Brain microvascular endothelial cell (primary cell): Measurements from ENCODE around the gene TNS2.
"Not testable (repeated sequence)": the region's sequence is repeated elsewhere in the genome, so short reads cannot be mapped to it uniquely, and the experiment has no call there.

ENCODE experiments used
- DNase-seq: peaks from one replicate; pipeline ENCODE4 v3.0.0-alpha.2; 2020
- H3K27ac ChIP-seq: fragments of 250-450 bp; sonication (Bioruptor Pico); 2 replicates; pipeline ENCODE4 v1.5.1; 2020; ENCODE audit warnings: mild to moderate bottlenecking, moderate library complexity
- H3K27me3 ChIP-seq: fragments of 250-450 bp; sonication (Bioruptor Pico); replicated peaks from 2 replicates; pipeline ENCODE4 v1.5.1; 2020; ENCODE audit warnings: mild to moderate bottlenecking
- H3K36me3 ChIP-seq: fragments of 250-450 bp; sonication (Bioruptor Pico); replicated peaks from 2 replicates; pipeline ENCODE4 v1.5.1; 2020; ENCODE audit warnings: mild to moderate bottlenecking
- H3K4me3 ChIP-seq: 2 replicates; pipeline ENCODE4 v1.5.1; 2011; ENCODE audit warnings: low read depth, mild to moderate bottlenecking, control low read depth, low read length, moderate library complexity
- CTCF ChIP-seq: IDR thresholded peaks from 2 replicates; pipeline ENCODE4 v1.5.1; 2011; ENCODE audit warnings: low read depth, mild to moderate bottlenecking, moderate library complexity, low read length, control low read depth, inconsistent platforms; ENCODE audit errors: missing control alignments
- in situ Hi-C: cut with HindIII; loops from 2 replicates; pipeline ENCODE4 v1.10.0; 2017; ENCODE audit warnings: low sequenced_read_pairs, low pct_ligation_motif_present

Gene TNS2

GRCh38 chr12:53090105-53090504 is 40.2 kb downstream of the TNS2 start:
- in situ Hi-C loops, result no loop called here
- H3K27ac ChIP-seq, result no peak overlapping the region
- no peak for TF ChIP-seq CTCF
- H3K4me3 ChIP-seq, result no peak overlapping the region
- DNase-seq, result no peak
- no peaks in the 10 kb centered on the region for H3K36me3 ChIP-seq
- H3K27me3 ChIP-seq, result no peaks in the 10 kb centered on the region

- DNase-seq, result no peak
- TF ChIP-seq CTCF, result no peak
- in situ Hi-C loops, result no loop called here
- H3K4me3 ChIP-seq, result no peak overlapping the region
- H3K27me3 ChIP-seq, result no peaks in the 10 kb centered on the region
- no peak overlapping the region for H3K27ac ChIP-seq
- no peaks in the 10 kb centered on the region for H3K36me3 ChIP-seq
Measured at GRCh38 chr12:53090554-53090953, 40.7 kb downstream of the TNS2 start.

GRCh38 chr12:53091756-53092155 is 41.9 kb downstream of the TNS2 start:
- H3K27me3 ChIP-seq, result no peaks in the 10 kb centered on the region
- no peak for TF ChIP-seq CTCF
- H3K27ac ChIP-seq, result no peak overlapping the region
- DNase-seq, result no peak
- in situ Hi-C loops, result no loop called here
- H3K4me3 ChIP-seq, result no peak overlapping the region
- no peaks in the 10 kb centered on the region for H3K36me3 ChIP-seq

- H3K4me3 ChIP-seq, result no peak overlapping the region
- DNase-seq, result no peak
- no peak overlapping the region for H3K27ac ChIP-seq
- H3K27me3 ChIP-seq, result no peaks in the 10 kb centered on the region
- H3K36me3 ChIP-seq, result no peaks in the 10 kb centered on the region
- in situ Hi-C loops, result no loop called here
- no peak for TF ChIP-seq CTCF
Measured at GRCh38 chr12:53093777-53094393, 44.0 kb downstream of the TNS2 start.

- TF ChIP-seq CTCF, result no peak
- Histone ChIP-seq H3K4me3 (no peak overlapping the region), H3K27me3 (no peaks in the 10 kb centered on the region), H3K36me3 (no peaks in the 10 kb centered on the region), H3K27ac (no peak overlapping the region)
- in situ Hi-C loops, result no loop called here
- DNase-seq, result no peak
Measured at GRCh38 chr12:53094394-53094787, 44.5 kb downstream of the TNS2 start.

GRCh38 chr12:53094796-53095595 is 45.1 kb downstream of the TNS2 start:
- DNase-seq, in situ Hi-C loops, H3K4me3 ChIP-seq, H3K27ac ChIP-seq, H3K27me3 ChIP-seq, H3K36me3 ChIP-seq: not testable (repeated sequence)

GRCh38 chr12:53095596-53095895 is 45.7 kb downstream of the TNS2 start:
- in situ Hi-C loops, H3K27me3 ChIP-seq, H3K36me3 ChIP-seq, H3K27ac ChIP-seq, H3K4me3 ChIP-seq, DNase-seq: not testable (repeated sequence)
